Ishikawa (cell line): Measurements from ENCODE around the gene CSNK1D.

ENCODE experiments used
- CEBPB ChIP-seq: IDR thresholded peaks from 2 replicates; pipeline ENCODE4 v1.6.1; 2012
- CREB1 ChIP-seq: IDR thresholded peaks from 2 replicates; pipeline ENCODE4 v1.6.1; 2012; ENCODE audit warnings: low read depth
- EGR1 ChIP-seq: IDR thresholded peaks from 2 replicates; pipeline ENCODE4 v1.6.1; 2012
- EP300 ChIP-seq: IDR thresholded peaks from 2 replicates; pipeline ENCODE4 v1.6.1; 2012; ENCODE audit warnings: borderline replicate concordance
- FOXM1 ChIP-seq: IDR thresholded peaks from 2 replicates; pipeline ENCODE4 v1.6.1; 2012; ENCODE audit warnings: low read depth, borderline replicate concordance
- NFIC ChIP-seq: IDR thresholded peaks from 2 replicates; pipeline ENCODE4 v1.6.1; 2012
- RAD21 ChIP-seq: IDR thresholded peaks from 2 replicates; pipeline ENCODE4 v1.6.1; 2012; ENCODE audit warnings: low read depth
- TAF1 ChIP-seq: IDR thresholded peaks from 2 replicates; pipeline ENCODE4 v1.6.1; 2012; ENCODE audit warnings: low read depth, mild to moderate bottlenecking
- TCF12 ChIP-seq: IDR thresholded peaks from 2 replicates; pipeline ENCODE4 v1.6.1; 2012; ENCODE audit warnings: low read depth
- TEAD4 ChIP-seq: IDR thresholded peaks from 2 replicates; pipeline ENCODE4 v1.6.1; 2012
- YY1 ChIP-seq: IDR thresholded peaks from 2 replicates; pipeline ENCODE4 v1.6.1; 2012; ENCODE audit warnings: low read depth
- ZBTB7A ChIP-seq: IDR thresholded peaks from 2 replicates; pipeline ENCODE4 v1.6.1; 2012; ENCODE audit warnings: low read depth
- TF ChIP-seq, protein P1 (sequence below): IDR thresholded peaks from 2 replicates; pipeline ENCODE4 v1.6.1; 2012; ENCODE audit warnings: low read depth, mild to moderate bottlenecking
- TF ChIP-seq, protein P2 (sequence below): IDR thresholded peaks from 2 replicates; pipeline ENCODE4 v1.6.1; 2012
- TF ChIP-seq, protein P3 (sequence below): IDR thresholded peaks from 2 replicates; pipeline ENCODE4 v1.6.1; 2012

The CSNK1D gene

DNA sequence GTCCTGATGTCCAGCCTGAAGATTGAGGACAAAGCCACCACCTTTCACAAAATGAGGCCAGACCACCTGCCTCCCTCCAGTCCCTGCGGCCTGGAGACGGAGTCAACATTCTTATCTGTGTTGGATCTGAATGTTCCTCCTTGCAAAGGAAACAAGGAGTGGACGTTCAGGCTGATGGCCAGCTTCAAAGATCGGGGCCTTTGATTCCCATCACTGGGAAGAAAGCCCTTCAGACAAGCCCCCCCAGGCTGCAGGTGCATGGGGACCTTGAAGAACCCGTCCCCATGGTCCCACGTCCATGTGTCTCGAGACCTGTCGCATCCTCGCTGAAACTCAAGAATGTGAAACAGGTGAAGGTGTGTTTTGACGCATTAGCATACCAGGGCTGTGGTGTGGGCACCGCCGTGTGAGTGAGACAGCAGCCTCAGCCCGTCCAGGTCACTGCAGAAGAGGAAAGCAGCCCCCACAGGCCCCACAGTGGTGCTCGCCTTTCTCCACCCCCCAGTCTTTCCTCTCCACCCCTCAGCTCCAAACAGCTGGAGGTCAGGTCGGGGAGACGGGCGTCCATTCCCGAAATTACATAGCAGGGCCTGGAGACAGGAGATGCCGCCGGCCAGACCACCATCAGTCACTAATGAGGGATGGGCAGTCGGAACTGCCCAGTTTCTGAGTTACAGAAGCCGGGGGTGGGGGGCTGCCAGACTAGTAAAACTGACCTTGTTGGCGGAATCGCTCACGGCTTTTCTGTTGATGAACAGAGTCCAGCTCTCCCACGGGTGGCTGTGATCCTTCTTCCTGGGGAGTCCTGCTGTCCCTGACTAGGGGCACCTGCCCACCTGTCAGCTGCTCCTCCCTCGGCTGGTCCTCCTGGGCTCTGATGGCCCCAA lies 877 bp upstream of the CSNK1D start:
- TF ChIP-seq EP300 (no peak), FOXM1 (no peak), TCF12 (no peak), EGR1 (no peak), ZBTB7A (no peak), TEAD4 (no peak), TAF1 (no peak)

DNA sequence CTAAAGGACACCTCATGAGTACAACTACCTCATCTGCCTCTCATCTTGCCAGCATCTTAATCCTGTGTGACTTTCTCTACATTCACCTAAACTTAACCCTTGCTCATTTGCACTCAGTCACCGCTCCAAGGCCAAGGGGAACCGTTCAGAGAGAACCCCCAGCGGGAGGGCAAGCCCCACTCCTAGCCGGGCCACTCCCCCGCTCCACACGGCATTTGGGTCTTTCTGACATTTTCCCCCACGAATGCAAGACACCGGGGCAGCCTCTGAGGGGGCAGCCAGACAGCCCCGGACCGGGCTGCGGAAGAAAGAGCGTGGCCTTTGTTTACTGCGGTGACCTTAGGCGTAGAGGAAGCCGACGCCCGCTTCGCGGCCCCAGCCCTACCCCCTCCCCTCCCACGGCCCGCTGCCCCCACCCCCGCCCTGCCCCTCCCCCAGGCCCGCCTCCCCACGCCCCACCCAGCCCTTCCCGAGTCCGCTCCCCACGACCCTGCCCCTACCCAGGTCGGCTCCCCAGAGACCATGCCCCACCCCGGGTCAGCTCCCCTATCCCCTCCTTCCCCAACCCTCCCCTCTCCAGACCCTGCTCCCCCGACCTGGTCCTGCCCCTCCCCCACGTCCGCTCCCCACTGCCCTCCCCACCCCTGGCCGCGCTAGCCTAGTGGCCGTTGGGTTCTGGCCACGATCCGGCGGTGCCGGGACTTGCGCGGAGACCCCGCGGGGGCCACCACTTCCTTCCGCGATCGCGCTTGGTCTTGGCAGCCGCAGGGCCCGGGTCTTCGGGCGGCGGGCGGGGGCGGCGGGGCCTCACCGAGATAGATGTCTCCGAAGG lies 789 bp downstream of the CSNK1D start:
- TF ChIP-seq CREB1 = no peak
- TF ChIP-seq ZBTB7A = 0 out of 2 replicates have a peak, but pooled peaks have one; percentile 2

DNA sequence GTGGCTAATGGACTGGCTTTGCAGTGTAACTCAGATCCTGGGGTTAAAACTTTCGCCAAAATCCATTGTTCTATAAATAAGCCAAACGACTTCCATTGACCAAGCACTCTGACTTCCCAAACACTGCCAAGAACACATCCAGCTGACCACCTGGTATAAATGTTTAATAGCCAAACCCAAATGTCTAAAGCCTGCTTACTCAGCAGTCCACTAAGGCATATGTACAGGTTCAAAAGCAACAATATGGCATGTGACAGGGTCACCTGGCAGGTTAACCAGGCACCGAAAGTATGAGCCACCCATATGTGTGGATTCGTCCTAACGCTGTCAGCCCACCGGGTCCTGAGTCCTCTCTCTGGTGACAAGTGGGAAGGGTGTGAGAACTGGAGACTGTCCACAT lies 2.1 kb downstream of the CSNK1D start:
- no peak for TF ChIP-seq TAF1
- no peak for TF ChIP-seq EGR1

DNA sequence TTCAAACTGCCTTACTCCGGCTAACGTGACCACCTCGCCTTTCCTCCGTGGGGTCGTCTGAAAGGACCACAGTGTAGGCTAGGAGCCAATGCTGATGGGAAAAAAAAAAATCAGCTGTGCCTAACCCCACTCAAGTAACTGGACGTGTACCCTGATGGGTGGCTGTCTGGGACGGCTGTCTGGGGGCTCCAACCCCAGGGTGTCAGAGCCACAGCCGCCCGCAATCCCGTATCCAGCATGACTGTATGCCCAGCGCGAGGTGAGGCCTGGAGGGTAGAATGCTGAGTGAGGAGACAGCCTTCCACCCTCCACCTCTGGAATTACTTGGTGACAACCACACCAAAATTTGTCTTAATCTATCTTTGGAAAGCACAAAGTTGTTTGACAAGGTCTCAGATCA lies 2.8 kb downstream of the CSNK1D start:
- TF ChIP-seq NFIC (no peak), RAD21 (no peak), CREB1 (no peak), TEAD4 (no peak), FOXM1 (no peak), TCF12 (no peak), CEBPB (no peak), TAF1 (no peak), ZBTB7A (no peak), YY1 (no peak), EP300 (no peak), EGR1 (no peak)
- TF ChIP-seq, protein P1, sequence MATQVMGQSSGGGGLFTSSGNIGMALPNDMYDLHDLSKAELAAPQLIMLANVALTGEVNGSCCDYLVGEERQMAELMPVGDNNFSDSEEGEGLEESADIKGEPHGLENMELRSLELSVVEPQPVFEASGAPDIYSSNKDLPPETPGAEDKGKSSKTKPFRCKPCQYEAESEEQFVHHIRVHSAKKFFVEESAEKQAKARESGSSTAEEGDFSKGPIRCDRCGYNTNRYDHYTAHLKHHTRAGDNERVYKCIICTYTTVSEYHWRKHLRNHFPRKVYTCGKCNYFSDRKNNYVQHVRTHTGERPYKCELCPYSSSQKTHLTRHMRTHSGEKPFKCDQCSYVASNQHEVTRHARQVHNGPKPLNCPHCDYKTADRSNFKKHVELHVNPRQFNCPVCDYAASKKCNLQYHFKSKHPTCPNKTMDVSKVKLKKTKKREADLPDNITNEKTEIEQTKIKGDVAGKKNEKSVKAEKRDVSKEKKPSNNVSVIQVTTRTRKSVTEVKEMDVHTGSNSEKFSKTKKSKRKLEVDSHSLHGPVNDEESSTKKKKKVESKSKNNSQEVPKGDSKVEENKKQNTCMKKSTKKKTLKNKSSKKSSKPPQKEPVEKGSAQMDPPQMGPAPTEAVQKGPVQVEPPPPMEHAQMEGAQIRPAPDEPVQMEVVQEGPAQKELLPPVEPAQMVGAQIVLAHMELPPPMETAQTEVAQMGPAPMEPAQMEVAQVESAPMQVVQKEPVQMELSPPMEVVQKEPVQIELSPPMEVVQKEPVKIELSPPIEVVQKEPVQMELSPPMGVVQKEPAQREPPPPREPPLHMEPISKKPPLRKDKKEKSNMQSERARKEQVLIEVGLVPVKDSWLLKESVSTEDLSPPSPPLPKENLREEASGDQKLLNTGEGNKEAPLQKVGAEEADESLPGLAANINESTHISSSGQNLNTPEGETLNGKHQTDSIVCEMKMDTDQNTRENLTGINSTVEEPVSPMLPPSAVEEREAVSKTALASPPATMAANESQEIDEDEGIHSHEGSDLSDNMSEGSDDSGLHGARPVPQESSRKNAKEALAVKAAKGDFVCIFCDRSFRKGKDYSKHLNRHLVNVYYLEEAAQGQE = no peak
- TF ChIP-seq, protein P2, sequence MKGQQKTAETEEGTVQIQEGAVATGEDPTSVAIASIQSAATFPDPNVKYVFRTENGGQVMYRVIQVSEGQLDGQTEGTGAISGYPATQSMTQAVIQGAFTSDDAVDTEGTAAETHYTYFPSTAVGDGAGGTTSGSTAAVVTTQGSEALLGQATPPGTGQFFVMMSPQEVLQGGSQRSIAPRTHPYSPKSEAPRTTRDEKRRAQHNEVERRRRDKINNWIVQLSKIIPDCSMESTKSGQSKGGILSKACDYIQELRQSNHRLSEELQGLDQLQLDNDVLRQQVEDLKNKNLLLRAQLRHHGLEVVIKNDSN = no peak
- TF ChIP-seq, protein P3, sequence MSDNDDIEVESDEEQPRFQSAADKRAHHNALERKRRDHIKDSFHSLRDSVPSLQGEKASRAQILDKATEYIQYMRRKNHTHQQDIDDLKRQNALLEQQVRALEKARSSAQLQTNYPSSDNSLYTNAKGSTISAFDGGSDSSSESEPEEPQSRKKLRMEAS = no peak

DNA sequence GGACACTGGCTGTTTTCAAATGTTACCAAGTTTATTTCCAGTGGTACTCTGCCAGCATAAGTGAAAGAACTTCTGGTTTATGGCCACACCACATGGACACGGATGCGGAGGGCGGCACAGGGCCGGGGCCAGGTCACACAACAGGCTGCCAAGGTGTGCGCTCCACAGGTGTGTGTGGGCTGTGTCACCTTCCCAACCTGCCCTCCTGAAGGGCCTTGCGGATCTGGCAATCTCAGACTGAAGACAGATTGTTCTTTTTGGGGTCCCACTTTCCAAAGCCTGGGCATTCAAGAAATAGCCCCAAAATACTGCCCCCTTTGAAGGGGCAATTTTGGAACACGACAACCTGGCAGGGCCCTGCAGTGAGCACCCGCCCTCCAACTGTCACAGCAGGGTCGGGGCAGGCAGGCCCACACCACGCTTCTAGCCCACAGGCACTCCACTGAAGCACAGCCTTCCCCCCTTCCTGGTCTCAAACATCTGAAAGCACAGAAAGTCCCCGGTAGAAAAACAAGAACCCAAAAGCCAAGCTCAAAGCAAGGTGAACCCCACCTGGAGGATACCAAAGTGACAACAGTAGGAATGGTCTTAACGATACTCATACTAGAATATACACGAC lies 3.5 kb downstream of the CSNK1D start:
- TF ChIP-seq TAF1 = no peak
- no peak for TF ChIP-seq EP300
- no peak for TF ChIP-seq NFIC
- TF ChIP-seq TEAD4 = no peak
- no peak for TF ChIP-seq FOXM1
- TF ChIP-seq, protein P2 = no peak
- no peak for TF ChIP-seq EGR1
- no peak for TF ChIP-seq YY1
- TF ChIP-seq RAD21 = no peak
- no peak for TF ChIP-seq TCF12
- no peak for TF ChIP-seq CREB1

DNA sequence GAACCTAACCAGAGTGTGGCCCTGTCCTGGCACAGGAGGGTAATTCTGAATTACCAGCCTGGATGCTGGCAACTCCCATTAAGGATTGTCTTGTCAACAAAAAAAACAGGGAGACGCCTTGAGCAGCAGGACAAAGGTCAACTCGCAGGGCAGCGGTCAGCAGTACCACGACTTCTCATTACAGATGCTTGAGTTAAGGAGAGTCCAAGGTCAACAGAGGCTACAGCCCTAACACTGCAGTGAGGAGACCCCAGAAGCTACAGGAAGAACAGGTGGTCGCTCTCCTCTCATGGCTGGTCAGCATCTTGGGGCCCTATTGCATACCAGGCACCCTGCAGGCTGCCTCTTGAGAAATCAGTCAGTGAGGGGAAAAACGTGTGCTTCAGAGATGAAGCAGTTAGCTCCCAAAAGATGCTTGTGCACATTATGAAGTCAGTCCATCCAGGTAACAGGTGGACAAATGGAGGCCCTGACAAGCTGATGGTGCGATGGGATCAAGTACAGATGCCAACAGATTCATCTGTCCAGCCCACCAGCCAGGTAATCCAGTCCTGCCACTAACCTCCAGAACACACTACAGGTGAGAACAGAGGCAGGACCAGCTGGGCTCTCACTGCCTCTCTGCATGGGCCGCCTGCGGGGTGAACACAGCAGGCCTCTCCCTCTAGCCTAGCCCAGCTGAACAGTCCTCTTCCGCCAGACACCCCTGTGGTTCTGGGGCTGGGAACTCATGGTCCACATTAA lies 4.2 kb downstream of the CSNK1D start:
- no peak for TF ChIP-seq CREB1
- TF ChIP-seq, protein P1 = no peak
- no peak for TF ChIP-seq ZBTB7A
- TF ChIP-seq TEAD4 = no peak
- TF ChIP-seq NFIC = no peak
- TF ChIP-seq, protein P3 = no peak
- TF ChIP-seq TCF12 = no peak
- no peak for TF ChIP-seq EP300
- TF ChIP-seq, protein P2 = no peak
- TF ChIP-seq RAD21 = no peak
- TF ChIP-seq CEBPB = no peak
- no peak for TF ChIP-seq EGR1
- TF ChIP-seq TAF1 = no peak
- no peak for TF ChIP-seq YY1
- TF ChIP-seq FOXM1 = no peak
